Inflammatory macrophage treated with lipopolysaccharide for 4 hours (primary cell): ENCODE measurements around the gene ATP8A2.
"Not testable (repeated sequence)": the region's sequence is repeated elsewhere in the genome, so short reads cannot be mapped to it uniquely, and the experiment has no call there.

Experiments
- DNase-seq: peaks from one replicate; pipeline ENCODE4 v3.0.0-alpha.2; 2020

Gene ATP8A2

GRCh38 chr13:25939961-25940687, 568.4 kb downstream of the ATP8A2 start:
- no peak for DNase-seq

DNA sequence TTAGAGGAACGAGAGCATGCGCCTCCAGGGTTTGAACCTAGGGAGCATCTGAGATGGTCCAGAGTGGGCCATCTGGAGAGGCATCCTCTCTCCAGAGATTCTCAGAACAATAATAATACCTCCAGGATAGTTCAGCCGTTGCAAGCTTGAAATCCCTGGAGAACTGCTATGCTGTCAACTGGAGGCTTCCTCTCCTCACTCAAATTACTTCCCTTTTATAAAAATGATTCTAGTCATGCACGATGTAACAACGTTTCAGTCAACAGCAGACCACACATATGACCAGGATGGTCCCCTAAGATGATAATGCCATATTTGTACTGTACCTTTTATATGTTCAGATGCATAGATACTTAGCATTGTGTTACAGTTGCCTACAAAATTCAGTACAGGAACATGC, 571.3 kb downstream of the ATP8A2 start:
- DNase-seq = no peak

DNA sequence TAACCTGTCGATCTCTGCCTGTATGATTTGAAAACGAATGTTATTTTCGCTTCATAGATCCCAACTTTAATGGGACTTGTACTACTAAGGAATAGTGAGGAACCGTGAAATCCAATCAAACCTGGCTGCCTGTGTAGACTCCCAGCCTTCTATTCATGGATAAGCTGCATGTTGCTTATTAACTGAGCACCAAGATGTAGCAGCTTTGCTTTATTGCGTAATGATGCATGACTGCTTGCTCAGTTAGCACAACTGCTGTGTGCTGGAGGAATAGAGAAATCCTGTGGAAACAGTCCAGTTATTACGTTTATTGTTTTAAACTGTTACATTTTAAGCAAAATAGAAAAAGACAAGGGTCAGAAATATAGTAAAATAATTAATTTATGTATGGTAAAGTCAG, 571.9 kb downstream of the ATP8A2 start:
- peak; percentile 29 for DNase-seq

DNA sequence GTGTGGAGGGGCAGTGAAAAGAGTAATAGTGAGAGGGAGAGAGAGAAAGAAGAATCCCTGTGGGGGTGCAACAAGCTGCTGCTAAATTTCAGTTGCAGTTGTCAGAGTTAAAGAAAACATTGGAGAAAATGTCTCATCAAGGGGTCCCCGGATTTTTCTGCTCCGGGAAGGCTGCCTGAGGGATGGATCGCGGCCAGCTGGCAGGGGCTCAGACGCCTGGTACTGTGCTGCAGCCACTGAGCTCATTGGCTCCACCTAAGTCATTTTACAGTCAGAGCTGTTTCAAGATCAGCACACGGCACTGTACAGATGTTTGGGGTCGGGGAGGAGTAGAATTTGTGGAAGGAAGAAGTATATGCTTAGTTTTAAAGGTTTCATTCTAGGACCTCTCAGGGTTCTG, 573.8 kb downstream of the ATP8A2 start:
- DNase-seq = no peak

GRCh38 chr13:25946321-25946720, 574.5 kb downstream of the ATP8A2 start:
- DNase-seq = no peak

DNA sequence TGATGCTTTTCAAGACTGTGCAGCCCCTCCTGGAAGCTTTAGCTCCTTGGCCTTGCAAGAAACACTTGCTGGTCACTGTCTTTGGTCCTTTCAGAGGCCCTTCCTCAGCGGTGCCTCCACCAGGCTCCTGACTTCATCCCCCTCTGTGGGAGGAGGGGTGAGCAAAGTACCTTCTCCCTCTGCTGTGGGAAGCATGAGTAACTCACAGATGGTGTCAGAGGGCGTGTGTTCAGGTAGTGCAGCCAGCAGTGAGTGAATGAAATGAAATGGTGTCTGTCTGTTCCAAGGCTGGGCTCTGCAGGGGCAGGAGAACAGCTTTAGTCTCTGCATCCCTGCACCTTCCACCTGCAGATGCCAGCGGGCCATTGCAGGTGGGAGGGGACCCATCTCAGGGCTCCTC, 577.1 kb downstream of the ATP8A2 start:
- DNase-seq = no peak

GRCh38 chr13:25951831-25952230, 580.1 kb downstream of the ATP8A2 start:
- no peak for DNase-seq

GRCh38 chr13:25954080-25954479, 582.3 kb downstream of the ATP8A2 start:
- not testable (repeated sequence) for DNase-seq

DNA sequence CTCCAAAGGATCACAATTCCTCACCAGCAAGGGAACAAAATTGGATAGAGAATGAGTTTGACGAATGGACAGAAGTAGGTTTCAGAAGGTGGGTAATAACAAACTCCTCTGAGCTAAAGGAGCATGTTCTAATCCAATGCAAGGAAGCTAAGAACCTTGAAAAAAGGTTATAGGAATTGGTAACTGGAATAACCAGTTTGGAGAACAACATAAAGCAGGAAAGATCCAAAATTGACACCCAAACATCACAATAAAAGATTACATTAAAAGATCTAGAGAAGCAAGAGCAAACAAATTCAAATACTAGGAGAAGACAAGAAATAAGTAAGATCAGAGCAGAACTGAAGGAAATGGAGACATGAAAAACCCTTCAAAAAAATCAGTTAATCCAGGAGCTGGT, 583.2 kb downstream of the ATP8A2 start:
- not testable (repeated sequence) for DNase-seq

DNA sequence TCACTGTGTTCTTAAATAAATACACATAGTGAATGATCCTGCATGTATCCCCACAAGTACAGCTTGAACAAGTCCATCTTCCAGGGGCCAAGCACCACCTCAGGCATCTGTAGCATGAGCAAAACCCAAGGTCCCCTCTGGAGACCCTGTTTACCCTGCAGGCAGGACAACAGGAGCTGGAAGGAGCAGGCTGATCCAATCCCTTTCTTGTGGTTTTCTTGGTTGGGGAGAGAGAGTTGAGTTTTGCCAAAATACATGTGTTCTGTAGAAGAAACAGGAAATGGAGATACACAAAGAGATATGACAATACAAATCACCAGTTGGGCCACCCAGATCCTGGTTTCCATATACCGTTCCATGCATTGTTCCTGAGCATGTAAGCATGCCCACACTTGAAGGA, 587.2 kb downstream of the ATP8A2 start:
- DNase-seq = no peak

- no peak for DNase-seq
Observed at GRCh38 chr13:25961294-25961693, 589.5 kb downstream of the ATP8A2 start.

DNA sequence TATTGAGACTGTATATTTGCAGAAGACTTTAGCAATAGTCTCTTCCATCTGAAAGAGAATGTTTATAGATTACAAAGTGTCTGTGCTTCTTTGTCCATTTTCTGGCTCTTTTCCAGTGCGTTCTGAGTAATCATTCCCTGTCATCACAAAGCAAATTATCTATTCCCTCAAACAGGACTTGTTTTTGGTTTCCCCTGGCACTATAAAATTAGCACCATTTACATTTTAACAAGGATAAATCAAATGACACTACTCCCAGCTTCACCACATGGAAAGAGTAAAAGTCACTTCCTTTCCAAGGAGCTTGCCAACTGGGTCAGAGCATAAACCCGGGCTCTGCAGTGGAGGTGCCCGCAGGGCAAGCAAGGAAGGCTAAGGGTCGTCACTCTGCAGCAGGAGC, 591.9 kb downstream of the ATP8A2 start:
- no peak for DNase-seq

DNA sequence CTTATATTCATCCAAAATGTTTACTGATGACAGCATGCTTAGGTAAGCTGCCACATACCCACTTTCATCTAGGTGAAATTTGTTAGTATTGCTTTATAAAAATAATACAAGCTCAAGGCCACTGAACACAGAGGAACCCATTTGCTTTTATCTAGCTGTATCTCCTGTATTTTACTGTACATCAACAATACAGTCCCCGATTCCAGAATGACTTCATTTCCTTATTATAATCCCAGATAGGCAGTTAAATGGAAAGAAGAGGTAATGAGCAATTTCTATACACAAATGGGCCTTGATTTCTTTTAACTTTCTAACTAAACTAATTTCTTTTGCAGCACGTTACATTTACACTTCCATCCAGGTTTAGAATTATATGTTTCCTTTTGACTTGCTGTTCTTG, 593.8 kb downstream of the ATP8A2 start:
- no peak for DNase-seq

GRCh38 chr13:25966086-25966485, 594.3 kb downstream of the ATP8A2 start:
- DNase-seq = no peak

- no peak for DNase-seq
Observed at GRCh38 chr13:25967144-25967543, 595.4 kb downstream of the ATP8A2 start.

DNA sequence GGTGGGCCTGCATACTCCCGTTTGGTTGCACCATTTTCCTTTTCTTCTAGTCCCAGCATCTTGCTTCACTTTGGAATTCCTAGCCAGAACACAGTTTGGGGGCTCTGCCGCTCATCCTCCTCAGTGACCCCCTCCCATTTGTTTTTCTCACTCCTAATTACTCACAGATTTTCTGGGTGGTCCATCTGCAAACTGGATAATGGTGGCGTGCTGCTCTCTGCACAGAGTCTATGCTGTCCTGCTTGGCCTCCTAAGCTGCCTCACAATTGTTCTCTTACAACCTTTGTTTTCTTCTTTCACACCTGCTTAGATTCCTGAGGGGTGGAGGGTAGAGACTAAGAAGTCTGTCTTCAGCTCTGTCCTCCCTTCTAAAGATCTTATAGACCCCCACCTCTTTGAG, 599.3 kb downstream of the ATP8A2 start:
- no peak for DNase-seq

DNA sequence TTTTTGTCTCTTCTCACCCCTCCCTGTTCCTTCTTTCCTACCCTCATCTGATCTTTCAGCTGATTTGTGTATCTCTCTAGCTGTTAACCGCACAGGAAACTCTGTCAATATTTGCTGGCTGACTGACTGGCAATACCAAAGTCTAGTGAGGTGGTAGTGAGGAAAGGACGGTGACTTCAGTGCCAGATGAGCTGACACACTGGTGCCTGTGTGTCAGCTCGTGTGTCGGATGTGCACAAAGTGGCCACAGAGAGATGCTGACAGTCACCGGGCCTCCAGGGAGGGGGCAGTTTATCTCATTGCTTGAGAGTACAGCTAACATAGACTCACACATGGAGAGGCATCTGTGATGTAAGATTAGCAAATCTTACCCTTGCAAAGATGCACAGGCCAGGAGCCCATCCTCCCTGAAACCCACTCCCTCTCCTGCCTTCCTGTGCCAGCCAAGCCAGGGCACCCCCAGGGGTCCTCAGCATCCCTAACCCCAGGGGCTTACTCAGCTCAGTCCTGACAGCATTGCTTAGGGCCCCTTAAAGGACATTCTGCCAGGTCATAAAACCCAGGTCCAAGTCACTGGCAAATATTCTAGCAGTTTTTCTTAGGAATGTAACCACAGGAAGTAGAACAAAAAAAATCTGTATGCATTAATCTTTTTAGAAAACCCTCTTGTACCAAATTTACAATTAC, 599.8 kb downstream of the ATP8A2 start:
- DNase-seq = no peak

DNA sequence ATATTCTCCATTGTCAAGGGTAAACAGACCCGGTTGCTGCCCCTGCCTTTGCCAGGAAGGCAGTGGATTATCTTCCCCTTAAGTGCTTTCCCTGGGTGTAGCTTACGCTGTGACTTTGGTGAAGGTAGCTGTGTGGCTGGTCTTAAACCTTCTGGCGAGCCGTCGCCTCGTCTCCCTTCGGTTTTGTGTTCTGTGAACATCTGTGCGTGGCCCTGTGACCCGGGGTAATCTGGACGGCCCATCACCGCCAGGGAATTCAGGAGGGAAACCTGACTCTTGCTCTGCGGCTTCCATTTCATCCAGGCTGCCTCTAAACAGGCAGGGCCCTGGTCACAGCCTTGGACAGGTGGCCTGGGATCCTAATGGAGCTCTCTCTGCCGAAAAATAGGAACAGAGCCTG, 601.3 kb downstream of the ATP8A2 start:
- no peak for DNase-seq

DNA sequence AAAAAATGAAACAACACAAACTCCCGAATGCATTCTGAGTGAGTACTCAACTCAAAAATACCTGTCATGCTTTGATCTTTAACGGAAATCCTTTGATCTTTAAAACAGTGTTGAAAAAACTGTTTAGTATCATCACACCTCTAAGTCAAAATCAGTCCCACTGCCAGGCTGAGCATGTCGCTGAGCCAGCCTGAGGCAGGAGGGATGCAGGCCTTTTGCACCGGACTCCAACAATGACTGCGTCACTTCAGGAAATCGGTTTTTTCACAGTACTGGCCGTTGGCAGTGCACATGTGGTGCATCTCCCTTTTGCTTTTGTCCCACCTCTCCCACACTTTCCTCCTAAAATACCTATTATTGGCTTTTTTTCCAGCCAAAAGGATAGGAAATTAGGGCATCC, 601.8 kb downstream of the ATP8A2 start:
- DNase-seq = no peak

- DNase-seq = no peak
Observed at GRCh38 chr13:25977216-25977615, 605.4 kb downstream of the ATP8A2 start.

DNA sequence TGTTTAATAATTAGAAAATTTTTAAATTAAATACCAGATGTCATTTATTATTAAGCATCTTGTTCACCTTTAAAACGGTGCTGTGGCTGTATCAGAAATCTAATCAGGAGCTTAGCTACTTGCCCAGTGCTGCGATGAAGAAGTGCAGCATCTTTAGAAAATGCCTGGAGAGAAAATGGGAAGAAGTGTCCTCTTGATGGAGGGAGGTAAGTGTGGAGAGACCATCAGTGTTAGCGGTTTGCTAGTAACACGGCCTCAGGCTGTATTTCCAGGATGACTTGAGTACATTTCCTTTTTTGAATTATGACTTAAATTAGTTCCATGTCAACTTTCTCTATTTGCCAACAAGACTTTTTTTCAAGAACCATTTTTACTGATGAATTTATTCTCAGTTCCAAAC, 605.9 kb downstream of the ATP8A2 start:
- DNase-seq = no peak

DNA sequence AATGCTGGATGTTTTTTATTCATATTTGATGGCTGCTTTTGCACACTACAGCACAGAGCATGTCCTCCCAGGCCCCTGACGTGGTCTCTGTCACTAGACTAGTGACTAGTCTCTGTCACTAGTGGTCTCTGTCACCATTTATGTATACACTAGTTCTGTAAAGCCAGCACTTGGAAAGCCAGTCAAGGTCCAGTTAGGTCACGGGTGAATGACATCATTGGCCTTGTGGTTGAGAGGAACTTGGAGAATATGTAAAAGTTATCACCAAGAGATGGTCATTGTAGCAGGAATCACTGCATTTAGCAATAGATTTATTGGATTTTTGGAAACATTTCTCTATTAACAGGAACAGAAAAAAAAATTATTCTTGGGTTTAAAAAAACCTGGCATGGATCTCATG, 607.2 kb downstream of the ATP8A2 start:
- DNase-seq = peak; percentile 31

DNA sequence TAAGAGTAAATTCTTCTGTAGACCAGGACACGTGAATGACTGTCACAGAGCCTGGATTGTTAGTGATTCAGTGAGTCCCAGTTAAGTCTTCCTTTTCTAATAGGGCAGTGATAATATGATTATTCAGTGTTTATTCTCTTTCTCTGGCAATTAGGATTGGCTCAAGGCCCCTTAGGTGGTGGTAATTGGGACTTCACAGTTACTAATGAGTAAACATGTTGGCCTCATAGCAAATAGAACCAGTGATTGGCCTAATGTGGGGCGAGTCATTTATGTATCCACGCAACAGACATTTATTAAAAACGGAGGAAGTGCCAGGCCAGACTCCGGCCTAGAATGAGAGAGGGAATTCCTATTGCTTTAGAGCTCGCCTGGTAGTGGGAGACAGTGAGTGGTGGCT, 607.6 kb downstream of the ATP8A2 start:
- DNase-seq = no peak

GRCh38 chr13:25980255-25980654, 608.5 kb downstream of the ATP8A2 start:
- DNase-seq = no peak

DNA sequence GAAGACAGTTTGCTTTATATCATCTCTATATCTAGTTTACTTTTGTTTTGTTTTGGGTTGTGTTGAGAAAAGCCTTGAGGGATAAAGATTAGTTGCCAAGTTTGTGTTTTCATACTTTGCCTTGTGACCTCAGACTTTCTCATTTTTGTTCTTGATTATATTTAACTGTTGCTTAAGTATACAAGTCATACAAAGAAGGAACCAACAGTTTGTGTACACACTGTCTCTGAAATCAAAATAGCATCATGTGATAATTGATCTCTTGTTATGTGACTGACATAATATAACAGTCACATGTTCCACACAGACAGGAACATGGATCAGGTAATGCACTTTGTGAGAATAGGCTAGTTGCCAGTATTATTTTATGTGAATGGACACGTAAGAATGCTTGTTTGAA, 609.3 kb downstream of the ATP8A2 start:
- peak; percentile 15 for DNase-seq
